ENCODE results near the gene MAPKAP1.

The MAPKAP1 gene

DNA sequence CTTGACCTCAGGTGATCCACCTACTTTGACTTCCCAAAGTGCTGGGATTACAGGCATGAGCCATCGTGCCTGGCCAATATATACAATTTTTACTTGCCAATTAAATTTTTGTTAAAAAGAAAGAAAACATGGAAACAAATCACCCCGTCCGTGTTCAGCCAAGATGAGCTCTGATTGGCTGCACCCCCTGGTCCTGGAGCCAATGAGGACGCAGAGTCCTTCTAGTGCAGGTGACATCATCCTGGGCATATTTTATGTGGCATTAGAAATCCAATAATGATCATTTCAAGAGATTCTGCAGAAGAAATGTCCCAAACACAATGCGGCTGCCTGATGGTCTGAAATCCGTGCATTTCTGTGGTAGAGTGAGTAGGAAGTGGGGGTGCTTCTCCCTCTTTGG, 285.8 kb downstream of the MAPKAP1 start:
- no peak for ATAC-seq (replicated peaks)
- Mint-ChIP-seq H3K36me3 (ENCODE audit: insufficient read depth) (no peaks in the 10 kb centered on the region), H3K9me3 (no peaks in the 10 kb centered on the region), H3K4me1 (ENCODE audit: low read depth in 2 of 2) (no peaks in the 10 kb centered on the region), H3K27ac (no peak overlapping the region), H3K4me3 (no peak overlapping the region), H3K27me3 (peaks cover 0 to 7% of the 10 kb centered on the region in 2 donors)
- DNase-seq, result no peak

DNA sequence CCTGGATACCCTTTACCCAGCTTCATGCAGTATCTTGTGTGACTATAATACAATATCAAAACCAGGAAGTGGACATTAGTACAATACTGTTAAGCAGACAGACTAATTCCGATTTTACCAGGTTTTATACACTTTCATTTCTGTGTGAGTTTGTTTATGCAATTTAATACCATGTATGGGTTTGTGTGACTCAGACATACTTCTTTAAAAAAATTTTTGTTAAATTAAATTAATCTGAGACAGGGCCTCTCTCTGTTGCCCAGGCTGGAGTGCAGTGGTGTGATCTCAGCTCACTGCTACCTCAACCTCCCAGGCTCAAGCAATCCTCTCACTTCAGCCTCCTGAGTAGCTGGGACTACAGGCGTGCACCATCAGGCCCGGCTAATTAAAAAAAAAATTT, 288.6 kb downstream of the MAPKAP1 start:
- Mint-ChIP-seq H3K4me1 (ENCODE audit: low read depth in 2 of 2) (no peaks in the 10 kb centered on the region), H3K27ac (no peak overlapping the region), H3K4me3 (no peak overlapping the region), H3K9me3 (no peaks in the 10 kb centered on the region), H3K27me3 (peaks cover 0 to 10% of the 10 kb centered on the region in 2 donors), H3K36me3 (ENCODE audit: insufficient read depth) (no peaks in the 10 kb centered on the region)
- no peak for DNase-seq
- no peak for ATAC-seq (replicated peaks)

DNA sequence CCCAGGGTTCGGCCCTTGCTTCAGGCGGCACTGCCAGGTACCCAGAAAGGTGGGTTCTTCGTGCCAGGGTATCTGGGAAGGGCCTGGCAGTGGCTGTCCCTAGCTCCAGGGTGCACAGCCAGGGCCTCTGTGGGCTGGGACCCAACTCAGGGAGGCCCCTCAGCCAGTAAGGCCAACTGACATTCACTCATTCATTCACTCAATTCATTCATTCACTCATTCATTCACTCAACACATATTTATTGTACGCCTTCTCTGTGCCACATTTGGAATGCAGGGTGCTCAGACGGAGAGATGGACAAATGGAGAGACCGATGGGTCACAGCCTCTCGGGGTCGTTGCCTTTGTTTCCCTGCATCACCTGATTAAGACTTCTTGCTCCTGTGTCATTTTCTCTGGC, 290.5 kb downstream of the MAPKAP1 start:
- Mint-ChIP-seq H3K4me1 (ENCODE audit: low read depth in 2 of 2) (no peaks in the 10 kb centered on the region), H3K27ac (no peak overlapping the region), H3K4me3 (no peak overlapping the region), H3K27me3 (peaks cover 3 to 18% of the 10 kb centered on the region in 2 donors), H3K9me3 (no peaks in the 10 kb centered on the region), H3K36me3 (ENCODE audit: insufficient read depth) (peaks cover 2% of the 10 kb centered on the region)
- ATAC-seq (replicated peaks), result no peak
- DNase-seq, result no peak

DNA sequence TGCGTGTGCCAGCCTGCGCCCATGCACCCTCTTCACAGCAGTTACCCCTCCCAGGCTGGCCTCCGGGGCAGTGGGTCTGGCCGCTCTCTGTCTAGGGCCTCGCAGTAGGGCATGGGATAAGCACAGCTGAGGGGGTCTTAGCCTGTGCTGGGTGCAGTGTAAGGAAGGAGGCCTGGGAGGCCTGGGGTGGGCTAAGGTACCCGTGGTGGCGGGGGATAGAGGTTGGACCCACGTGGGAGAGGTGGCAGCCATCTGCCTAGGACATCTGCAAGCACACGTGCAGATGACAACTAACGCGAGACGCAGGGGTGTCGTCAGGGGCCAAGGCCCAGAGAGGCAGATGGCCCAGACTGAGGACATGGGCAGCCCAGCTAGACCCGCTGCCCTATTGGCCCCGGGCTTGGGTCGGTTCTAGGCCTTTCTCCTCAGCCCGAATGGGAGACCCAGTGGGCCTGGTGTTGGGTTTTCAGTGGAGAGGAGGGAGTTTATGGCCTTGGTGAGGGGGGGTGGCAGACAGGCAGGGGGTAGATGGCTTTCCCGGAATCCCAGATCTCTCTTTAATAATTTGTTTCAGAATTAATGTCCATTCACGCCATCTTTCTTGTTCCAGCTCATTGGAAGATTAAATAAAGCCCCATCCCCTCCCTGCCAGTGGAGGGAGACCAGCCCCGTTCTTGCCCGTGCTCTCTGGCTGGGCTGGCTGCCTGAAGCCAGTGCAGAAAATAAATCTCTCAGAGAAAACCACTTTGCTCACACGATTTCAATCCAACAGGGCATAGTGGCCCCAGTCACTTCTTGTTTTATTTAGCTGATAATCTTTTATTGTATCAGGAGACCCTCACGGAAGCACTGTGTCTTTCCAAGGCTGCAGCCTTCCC, 291.2 kb downstream of the MAPKAP1 start:
- peaks cover 2% of the 10 kb centered on the region for H3K36me3 Mint-ChIP-seq (ENCODE audit: insufficient read depth)
- peaks cover 8 to 25% of the 10 kb centered on the region in 2 donors for H3K27me3 Mint-ChIP-seq
- no peak overlapping the region for H3K27ac Mint-ChIP-seq
- DNase-seq (no peak), ATAC-seq (replicated peaks) (no peak)
- H3K4me1 Mint-ChIP-seq (ENCODE audit: low read depth in 2 of 2), result no peaks in the 10 kb centered on the region
- H3K4me3 Mint-ChIP-seq, result no peak overlapping the region
- no peaks in the 10 kb centered on the region for H3K9me3 Mint-ChIP-seq

DNA sequence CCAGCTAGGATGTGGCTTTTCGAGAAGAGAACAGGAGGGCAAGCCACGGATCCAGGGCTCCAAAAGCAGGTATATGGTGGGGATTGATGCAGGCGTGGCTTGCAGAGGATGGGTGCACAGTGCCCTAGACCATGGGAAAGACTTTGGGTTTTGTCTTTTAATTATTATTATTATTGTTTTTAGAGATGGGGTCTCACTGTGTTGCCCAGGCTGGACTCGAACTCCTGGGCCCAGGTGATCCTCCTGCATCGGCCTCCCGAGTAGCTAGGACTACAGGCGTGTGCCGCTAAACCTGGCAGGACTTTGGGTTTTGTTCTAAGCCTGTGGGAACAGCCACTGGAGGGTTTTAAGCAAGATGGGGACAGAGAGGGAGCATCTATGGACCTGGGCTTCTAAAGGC, 293.4 kb downstream of the MAPKAP1 start:
- Mint-ChIP-seq H3K27me3 (peaks cover 24 to 44% of the 10 kb centered on the region in 2 donors), H3K27ac (no peak overlapping the region), H3K4me3 (no peak overlapping the region), H3K9me3 (no peaks in the 10 kb centered on the region), H3K36me3 (ENCODE audit: insufficient read depth) (peaks cover 2% of the 10 kb centered on the region), H3K4me1 (ENCODE audit: low read depth in 2 of 2) (peaks cover 0 to 9% of the 10 kb centered on the region in 2 donors)
- ATAC-seq (replicated peaks), result no peak
- DNase-seq, result no peak

DNA sequence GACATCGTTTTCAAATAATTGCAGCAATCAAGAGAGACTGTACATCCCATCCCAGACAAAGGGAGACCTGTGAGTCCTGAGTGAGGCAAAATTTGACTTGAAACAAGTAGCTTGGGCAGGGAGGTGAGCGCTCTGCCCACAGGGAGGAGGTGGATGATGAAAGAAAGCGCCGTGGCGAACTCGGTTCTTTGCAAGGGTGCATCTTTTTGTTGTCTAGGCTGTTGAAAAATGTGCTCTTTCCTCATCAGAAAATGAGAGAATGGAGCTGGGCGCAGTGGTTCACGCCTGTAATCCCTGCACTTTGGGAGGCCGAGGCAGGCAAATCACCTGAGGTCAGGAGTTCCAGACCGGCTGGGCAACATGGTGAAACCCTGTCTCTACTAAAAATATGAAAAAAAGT, 294.8 kb downstream of the MAPKAP1 start:
- no peak overlapping the region for H3K4me3 Mint-ChIP-seq
- H3K27ac Mint-ChIP-seq, result no peak overlapping the region
- no peak for DNase-seq
- ATAC-seq (replicated peaks), result no peak
- peaks cover 4 to 13% of the 10 kb centered on the region in 2 donors for H3K4me1 Mint-ChIP-seq (ENCODE audit: low read depth in 2 of 2)
- H3K36me3 Mint-ChIP-seq (ENCODE audit: insufficient read depth), result peaks cover 2% of the 10 kb centered on the region
- peaks cover 31 to 54% of the 10 kb centered on the region in 2 donors for H3K27me3 Mint-ChIP-seq
- H3K9me3 Mint-ChIP-seq, result no peaks in the 10 kb centered on the region

DNA sequence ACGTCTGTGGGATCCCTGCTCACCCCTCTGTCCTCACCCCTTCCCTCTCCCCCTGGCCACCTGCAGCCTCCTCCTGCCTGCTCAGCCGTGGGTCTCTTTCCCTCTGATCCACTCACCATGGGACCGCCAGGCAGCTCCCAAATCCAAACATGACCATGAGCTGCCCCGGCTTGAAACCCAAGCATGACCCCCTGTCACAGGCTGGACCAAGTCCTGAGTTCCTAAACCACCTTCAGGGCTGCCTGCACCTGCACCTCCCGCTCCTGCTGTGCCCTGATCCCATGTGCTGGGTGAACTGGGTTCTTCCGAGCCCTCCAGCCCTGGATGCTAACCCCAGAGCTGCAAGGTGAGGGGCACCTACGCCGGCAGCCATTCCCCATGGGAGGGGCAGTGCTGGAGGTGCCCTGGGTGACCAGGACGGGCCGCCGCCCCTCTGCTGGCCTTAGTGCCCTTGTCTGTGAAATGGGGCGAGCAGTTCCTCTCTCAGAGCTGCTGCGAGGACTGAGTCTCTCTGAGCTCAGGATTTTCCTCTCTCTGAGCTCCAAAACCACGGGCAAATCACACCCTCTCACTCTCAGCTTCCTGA, 295.7 kb downstream of the MAPKAP1 start:
- no peak for DNase-seq
- no peaks in the 10 kb centered on the region for H3K9me3 Mint-ChIP-seq
- peaks cover 38 to 56% of the 10 kb centered on the region in 2 donors for H3K27me3 Mint-ChIP-seq
- ATAC-seq (replicated peaks), result no peak
- no peak overlapping the region for H3K4me3 Mint-ChIP-seq
- H3K27ac Mint-ChIP-seq, result no peak overlapping the region
- H3K36me3 Mint-ChIP-seq (ENCODE audit: insufficient read depth), result peaks cover 2% of the 10 kb centered on the region
- H3K4me1 Mint-ChIP-seq (ENCODE audit: low read depth in 2 of 2), result peaks cover 4 to 15% of the 10 kb centered on the region in 2 donors

DNA sequence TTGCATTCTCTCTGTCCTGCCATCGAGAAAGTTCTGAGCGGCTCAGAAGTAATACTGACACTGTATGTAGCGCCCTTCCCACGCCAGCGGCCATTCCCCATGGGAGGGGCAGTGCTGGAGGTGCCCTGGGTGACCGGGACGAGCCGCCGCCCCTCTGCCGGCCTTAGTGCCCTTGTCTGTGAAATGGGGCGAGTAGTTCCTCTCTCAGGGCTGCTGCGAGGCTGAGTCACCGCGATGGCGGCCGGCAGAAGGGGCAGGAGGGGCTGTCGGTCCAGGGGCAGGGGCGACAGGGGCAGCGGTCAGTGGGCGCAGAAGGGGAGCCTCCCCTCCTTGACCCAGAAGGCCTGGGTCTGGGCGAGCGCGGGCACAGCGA, 296.5 kb downstream of the MAPKAP1 start:
- ATAC-seq (replicated peaks) (no peak), DNase-seq (no peak)
- peaks cover 2% of the 10 kb centered on the region for H3K36me3 Mint-ChIP-seq (ENCODE audit: insufficient read depth)
- H3K27me3 Mint-ChIP-seq, result peaks cover 43 to 60% of the 10 kb centered on the region in 2 donors
- peaks cover 4 to 15% of the 10 kb centered on the region in 2 donors for H3K4me1 Mint-ChIP-seq (ENCODE audit: low read depth in 2 of 2)
- no peaks in the 10 kb centered on the region for H3K9me3 Mint-ChIP-seq
- H3K27ac Mint-ChIP-seq, result no peak overlapping the region
- H3K4me3 Mint-ChIP-seq, result no peak overlapping the region

DNA sequence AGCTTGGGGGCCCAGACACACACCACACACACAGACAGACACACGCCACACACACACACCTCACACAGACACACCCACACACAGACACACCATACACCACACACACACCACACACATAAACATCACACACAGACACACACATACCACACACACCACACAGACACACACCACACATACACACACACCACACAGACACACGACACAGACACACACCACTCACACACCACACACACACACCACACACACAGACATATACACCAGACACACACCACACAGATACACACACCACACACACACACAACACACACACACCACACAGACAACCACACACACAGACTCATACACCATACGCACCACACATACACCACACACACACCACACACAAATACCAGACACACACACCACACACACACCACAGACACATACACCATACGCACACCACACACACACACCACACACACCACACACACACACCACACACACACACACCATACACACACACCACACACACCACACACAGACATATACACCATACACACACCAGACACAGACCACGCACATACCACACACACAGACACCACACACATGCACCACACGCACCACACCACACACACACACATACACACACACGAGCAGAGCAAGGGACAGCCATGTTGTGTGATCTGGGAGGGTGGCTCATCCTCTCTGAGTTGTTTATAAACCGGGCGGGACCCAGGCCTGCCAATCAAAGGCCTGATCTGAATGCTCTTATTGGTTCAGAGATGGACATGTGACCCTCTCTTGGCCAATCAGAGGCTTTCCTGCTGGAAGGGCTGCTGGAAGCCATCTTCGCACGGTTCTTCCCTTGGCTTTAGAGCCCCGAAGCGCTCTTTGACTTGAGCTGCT, 297.1 kb downstream of the MAPKAP1 start:
- Mint-ChIP-seq H3K27me3 (peaks cover 43 to 66% of the 10 kb centered on the region in 2 donors), H3K9me3 (no peaks in the 10 kb centered on the region), H3K36me3 (ENCODE audit: insufficient read depth) (peaks cover 2% of the 10 kb centered on the region), H3K27ac (no peak overlapping the region), H3K4me3 (peak overlapping the region; percentile 0 to 16), H3K4me1 (ENCODE audit: low read depth in 2 of 2) (peaks cover 4 to 15% of the 10 kb centered on the region in 2 donors)
- DNase-seq, result no peak
- no peak for ATAC-seq (replicated peaks)

DNA sequence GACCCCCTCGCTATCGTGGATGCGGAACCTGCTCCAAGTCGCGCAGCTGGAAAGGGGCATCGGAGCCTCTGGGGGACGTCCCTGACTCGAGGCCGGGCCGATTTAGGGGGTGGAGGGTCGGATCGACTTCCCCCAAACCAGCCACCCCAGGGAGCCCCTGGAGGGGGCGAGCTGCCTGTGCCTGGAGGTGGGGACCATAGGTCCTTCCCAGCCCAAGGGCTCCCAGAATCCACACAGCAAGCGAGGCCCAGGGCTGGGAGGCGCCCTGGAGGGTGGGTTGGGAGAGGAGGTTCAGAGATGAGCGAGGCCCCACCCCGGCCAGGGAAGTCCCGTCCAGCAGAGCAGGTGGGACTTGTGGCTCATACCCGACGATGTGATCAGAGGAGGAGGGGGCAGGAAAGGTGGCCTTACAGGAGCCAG, 297.8 kb downstream of the MAPKAP1 start:
- Mint-ChIP-seq H3K27me3 (peaks cover 43 to 67% of the 10 kb centered on the region in 2 donors), H3K4me1 (ENCODE audit: low read depth in 2 of 2) (peaks cover 4 to 15% of the 10 kb centered on the region in 2 donors), H3K27ac (peak overlapping the region in 1 of 2 donors; percentile 66), H3K36me3 (ENCODE audit: insufficient read depth) (peaks cover 2% of the 10 kb centered on the region), H3K9me3 (no peaks in the 10 kb centered on the region), H3K4me3 (peak overlapping the region; percentile 79 to 90)
- ATAC-seq (replicated peaks) (no peak), DNase-seq (no peak)

DNA sequence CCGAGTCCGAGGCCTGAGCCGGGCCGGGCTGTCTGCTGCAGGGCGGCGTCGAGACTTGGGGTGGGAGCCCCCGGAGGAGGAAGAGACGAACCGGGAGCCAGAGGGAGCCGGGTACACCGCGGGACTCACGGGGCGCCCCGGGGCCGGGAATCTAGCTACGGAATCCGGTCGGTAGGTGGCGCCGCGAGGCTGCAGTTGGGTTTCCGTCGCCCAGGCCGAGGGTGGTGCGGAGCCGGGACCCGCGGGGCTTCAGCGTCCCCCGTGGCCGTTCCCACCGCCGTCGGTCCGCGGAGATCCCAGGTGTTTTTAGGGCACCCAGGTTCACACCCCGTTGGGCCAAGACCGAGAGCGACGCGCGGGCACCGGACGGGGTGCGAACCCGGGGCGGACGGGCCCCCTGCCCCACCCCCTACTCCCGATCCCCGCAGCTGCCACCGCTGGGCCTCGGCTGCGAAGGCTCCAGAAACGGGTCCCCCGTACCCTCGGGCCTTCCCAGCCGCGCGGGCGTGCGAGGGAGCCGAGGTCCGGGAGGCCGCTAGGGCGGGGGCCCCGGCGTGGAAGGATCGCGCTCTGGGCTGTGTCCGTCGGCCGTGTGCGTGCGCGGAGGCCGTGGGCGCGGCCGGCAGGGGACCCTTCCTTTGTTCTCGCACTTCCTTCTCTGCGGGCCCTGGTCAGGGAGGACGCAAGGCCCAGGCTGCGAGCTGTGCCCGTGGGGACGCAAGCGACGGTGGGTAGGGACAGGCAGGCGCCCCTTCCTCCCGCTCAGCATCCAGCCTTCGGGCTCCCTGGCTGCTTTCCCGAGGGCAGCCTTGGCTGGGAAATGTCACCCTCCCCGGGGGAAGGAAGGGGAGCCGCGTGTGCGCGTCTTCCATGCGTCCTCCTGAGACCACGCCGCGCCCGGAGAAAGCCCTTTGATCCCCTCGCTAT, 298.8 kb downstream of the MAPKAP1 start:
- Mint-ChIP-seq H3K36me3 (ENCODE audit: insufficient read depth) (peaks cover 2% of the 10 kb centered on the region), H3K4me1 (ENCODE audit: low read depth in 2 of 2) (peaks cover 4 to 15% of the 10 kb centered on the region in 2 donors), H3K27ac (peak overlapping the region in 1 of 2 donors; percentile 66), H3K4me3 (peak overlapping the region; percentile 79 to 90), H3K27me3 (peaks cover 43 to 67% of the 10 kb centered on the region in 2 donors), H3K9me3 (no peaks in the 10 kb centered on the region)
- peak; percentile 88 for ATAC-seq (replicated peaks)
- peak; percentile 65 to 69 (median 69) for DNase-seq

DNA sequence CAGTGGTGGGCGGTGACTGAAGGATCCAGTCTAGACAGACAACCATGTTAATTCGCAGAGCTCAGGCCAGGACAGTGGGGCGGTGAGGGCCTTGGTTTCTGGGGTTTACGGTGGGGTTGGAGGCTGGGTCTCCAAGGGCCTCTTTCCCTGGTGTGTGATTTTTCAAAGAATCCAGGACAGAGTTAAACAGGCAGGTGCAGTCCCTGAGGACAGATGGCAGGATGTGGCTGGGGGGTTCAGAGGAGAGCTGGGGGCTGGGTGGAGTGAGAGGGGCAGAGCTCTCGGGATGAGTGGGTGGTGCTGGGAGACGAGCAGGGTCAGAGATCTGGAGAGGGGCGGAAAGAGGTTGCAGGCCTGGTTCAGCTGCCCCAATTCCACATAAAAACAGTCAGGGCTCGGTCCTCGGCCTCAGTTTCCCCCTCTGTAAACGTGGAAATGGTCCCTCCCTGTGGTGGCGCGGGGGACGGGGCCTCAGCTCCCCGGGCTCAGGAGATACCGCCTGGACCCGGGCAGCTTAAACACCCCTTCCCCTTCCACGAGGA, 299.5 kb downstream of the MAPKAP1 start:
- H3K27ac Mint-ChIP-seq, result peak overlapping the region; percentile 13 to 20
- ATAC-seq (replicated peaks) (no peak), DNase-seq (no peak)
- H3K4me1 Mint-ChIP-seq (ENCODE audit: low read depth in 2 of 2), result peaks cover 4 to 15% of the 10 kb centered on the region in 2 donors
- H3K36me3 Mint-ChIP-seq (ENCODE audit: insufficient read depth), result peaks cover 2% of the 10 kb centered on the region
- H3K4me3 Mint-ChIP-seq, result peak overlapping the region; percentile 68 to 76
- no peaks in the 10 kb centered on the region for H3K9me3 Mint-ChIP-seq
- peaks cover 43 to 67% of the 10 kb centered on the region in 2 donors for H3K27me3 Mint-ChIP-seq

All from effector memory CD8-positive, alpha-beta T cell (primary cell).